Mucosa of descending colon (tissue), 3 donors: Measurements from ENCODE around the gene RHOC. TPM values are rescaled to one million over a fixed set of nuclear protein-coding genes. Genes with fewer than 3 reads are reported as not detected.

Experiments used
- ATAC-seq: fragments of 200-7000 bp; cut with Tn5 transposase; one replicate; pipeline ENCODE4 v1.9.1; 2020; ENCODE audit warnings: mild to moderate bottlenecking, moderate library complexity
- DNase-seq, 3 donors: peaks; one replicate each; pipeline ENCODE4 v3.0.0-alpha.2; 2020
- H3K36me3 ChIP-seq: fragments of 200-600 bp; one replicate; pipeline ENCODE4 v1.8.0; 2021; ENCODE audit warnings: low read depth, mild to moderate bottlenecking
- H3K4me1 ChIP-seq: fragments of 200-600 bp; one replicate; pipeline ENCODE4 v1.8.0; 2021; ENCODE audit warnings: low read depth, mild to moderate bottlenecking
- H3K4me3 ChIP-seq: fragments of 200-600 bp; one replicate; pipeline ENCODE4 v1.8.0; 2021; ENCODE audit warnings: mild to moderate bottlenecking
- H3K9me3 ChIP-seq: fragments of 200-600 bp; one replicate; pipeline ENCODE4 v1.8.0; 2021; ENCODE audit warnings: mild to moderate bottlenecking
- intact Hi-C, 2 donors: fragments of 100-400 bp; cut with DNase I in 1 of 2; cut with micrococcal nuclease in 1 of 2; formaldehyde crosslinking; loops; one replicate each; pipeline versions ENCODE4 v1.11.0 to v1.11.1; 2022; cut with DNase I, micrococcal nuclease
- total RNA-seq, 3 donors: library from RNA; stranded (reverse); fragmentation: NEBNext Ultra II Directional in 2 of 3; extraction: Animal tissue kit (Norgen Biotek cat#: 25700) in 2 of 3; gene quantifications; one replicate each; pipeline versions ENCODE4 v1.2.1 to v1.2.4, GENCODE V29; 2021 to 2023
- TF ChIP-seq, protein P1 (sequence below): fragments of 200-600 bp; IDR thresholded peaks from one replicate; pipeline ENCODE4 v1.8.0; 2022; ENCODE audit warnings: antibody characterized with exemption, mild to moderate bottlenecking
- donor health status: DM: no; HTN: no; CAD: no; lungs with moderate emphysema.
- donor health status: DM: no; HTN: no; CAD: no.
- donor health status: DM: no; HTN: yes; CAD: no.

Gene RHOC
- total RNA-seq, 3 donors from 2014 or later: 306 to 617 (median 485) TPM

DNA sequence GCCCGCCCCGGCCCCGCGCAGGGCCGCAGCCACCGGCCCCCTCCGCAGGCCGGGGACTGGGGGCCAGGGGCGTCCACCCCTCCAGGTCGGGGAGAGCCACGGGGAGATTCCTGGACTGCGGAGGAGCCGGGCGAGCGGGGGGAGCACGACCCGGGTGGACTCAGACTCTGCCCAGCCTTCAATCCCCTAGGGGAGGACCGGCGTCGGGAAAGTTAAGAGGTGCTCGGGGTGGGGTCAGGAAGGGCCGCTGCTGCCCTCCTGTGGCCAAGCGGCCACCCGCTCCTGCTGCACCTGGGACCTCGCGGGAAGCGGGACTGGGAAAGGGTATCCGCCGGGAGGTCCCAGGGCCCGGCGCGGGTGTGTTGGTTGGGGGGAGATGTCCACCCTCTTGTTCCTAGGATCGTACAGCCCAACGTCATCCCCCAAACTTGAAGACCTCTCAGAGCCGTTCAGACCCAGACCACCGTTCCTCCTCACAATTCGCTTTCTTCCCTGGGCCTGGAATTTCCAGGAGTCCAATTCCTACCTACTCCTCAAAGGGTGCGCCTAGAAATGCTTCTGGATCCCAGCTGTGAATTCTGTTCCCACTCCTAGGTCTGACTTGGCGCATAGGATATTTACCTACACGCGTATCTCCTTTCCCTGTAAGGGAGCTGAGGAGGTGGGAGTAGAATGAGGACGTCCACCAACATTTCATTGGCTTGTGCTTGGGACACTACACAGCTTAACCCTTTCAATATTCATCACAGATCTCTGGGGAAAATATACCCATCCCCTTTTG, 484 bp upstream of the RHOC start:
- ATAC-seq (peak; percentile 76), DNase-seq (peak; percentile 92)
- Histone ChIP-seq H3K4me3 (peak overlapping the region; percentile 94), H3K36me3 (no peaks in the 10 kb centered on the region), H3K4me1 (peaks cover 32% of the 10 kb centered on the region), H3K9me3 (no peaks in the 10 kb centered on the region)
- intact Hi-C loops: loop anchor here in 1 of 2 donors (5.0 kb wide), 1 partner anchor 315 kb away; no protein-coding TSS in a partner anchor
- TF ChIP-seq, protein P1, sequence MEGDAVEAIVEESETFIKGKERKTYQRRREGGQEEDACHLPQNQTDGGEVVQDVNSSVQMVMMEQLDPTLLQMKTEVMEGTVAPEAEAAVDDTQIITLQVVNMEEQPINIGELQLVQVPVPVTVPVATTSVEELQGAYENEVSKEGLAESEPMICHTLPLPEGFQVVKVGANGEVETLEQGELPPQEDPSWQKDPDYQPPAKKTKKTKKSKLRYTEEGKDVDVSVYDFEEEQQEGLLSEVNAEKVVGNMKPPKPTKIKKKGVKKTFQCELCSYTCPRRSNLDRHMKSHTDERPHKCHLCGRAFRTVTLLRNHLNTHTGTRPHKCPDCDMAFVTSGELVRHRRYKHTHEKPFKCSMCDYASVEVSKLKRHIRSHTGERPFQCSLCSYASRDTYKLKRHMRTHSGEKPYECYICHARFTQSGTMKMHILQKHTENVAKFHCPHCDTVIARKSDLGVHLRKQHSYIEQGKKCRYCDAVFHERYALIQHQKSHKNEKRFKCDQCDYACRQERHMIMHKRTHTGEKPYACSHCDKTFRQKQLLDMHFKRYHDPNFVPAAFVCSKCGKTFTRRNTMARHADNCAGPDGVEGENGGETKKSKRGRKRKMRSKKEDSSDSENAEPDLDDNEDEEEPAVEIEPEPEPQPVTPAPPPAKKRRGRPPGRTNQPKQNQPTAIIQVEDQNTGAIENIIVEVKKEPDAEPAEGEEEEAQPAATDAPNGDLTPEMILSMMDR: peak; percentile 88

DNA sequence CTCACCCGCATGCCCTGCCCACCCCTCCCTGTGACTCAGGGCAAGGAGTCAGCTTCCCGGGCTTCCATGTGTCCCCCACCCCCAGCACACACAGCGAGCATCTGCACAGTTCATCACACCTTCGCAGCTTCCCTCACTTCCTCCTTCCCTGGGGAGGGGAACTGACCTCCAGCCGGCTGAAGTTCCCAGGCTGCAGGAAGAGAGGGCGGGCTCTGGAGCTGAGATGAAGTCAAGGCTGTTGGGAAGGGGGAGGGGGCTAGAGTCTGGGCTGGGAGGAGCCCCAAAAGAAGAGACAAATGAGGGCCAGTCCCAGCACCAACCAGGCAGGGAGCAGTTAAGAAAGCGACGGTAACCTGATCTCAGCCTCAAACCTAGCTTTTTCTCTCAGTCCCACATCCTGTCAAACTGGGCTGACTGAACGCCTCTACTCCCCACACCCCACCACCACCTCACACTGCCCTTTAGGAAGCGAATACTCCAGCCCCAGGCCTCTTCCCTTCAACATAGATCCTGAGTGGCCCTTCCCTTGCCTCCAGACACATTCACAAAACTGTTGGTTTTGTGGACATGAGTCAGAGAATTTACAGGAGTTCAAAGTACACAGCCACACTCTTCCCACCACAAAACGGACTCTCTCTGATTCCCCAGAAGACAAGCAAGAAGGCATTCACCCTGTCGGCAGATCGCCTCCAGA, 1.8 kb downstream of the RHOC start:
- peak overlapping the region; percentile 5 for H3K4me3 ChIP-seq
- intact Hi-C loops: loop anchor here in 1 of 2 donors (5.0 kb wide), 1 partner anchor 313 kb away; no protein-coding TSS in a partner anchor

DNA sequence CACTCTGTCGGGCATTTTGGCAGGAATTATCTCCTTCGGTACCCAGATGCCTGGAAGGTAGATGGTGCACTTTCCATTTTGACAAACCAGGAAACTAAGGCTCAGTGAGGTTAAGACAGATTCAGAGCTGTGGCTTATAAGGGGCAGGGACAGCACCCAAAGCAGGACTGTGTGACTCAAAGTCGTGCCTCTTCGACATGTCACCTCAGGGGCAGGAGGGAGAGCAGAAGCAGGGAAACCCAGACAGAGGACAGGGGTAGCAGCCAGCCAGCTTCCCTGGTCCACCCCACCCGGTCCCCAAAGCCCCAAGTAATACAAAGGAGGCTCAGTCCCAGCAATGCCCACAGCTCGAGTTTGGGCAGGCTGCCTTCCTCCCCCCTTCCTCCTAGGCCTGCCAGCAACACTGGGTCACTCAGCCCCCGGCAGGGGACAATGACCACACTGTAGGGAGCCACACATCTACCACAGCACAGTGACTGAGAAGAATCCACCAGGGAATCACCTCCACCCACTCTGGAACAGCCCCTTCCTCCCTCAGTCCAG, 2.5 kb downstream of the RHOC start:
- no peak for DNase-seq
- Histone ChIP-seq H3K36me3 (no peaks in the 10 kb centered on the region), H3K4me3 (no peak overlapping the region), H3K4me1 (peaks cover 58% of the 10 kb centered on the region), H3K9me3 (no peaks in the 10 kb centered on the region)
- no peak for ATAC-seq
- TF ChIP-seq, protein P1: no peak
- intact Hi-C loops: no loop called here

More for the DNA sequence above, 1.8 kb downstream of the RHOC start:
- TF ChIP-seq, protein P1: no peak
- H3K4me1 ChIP-seq: peaks cover 51% of the 10 kb centered on the region
- H3K9me3 ChIP-seq: no peaks in the 10 kb centered on the region
- peak; percentile 71 for ATAC-seq
- DNase-seq: peak; percentile 84 to 90 (median 84)
- no peaks in the 10 kb centered on the region for H3K36me3 ChIP-seq

DNA sequence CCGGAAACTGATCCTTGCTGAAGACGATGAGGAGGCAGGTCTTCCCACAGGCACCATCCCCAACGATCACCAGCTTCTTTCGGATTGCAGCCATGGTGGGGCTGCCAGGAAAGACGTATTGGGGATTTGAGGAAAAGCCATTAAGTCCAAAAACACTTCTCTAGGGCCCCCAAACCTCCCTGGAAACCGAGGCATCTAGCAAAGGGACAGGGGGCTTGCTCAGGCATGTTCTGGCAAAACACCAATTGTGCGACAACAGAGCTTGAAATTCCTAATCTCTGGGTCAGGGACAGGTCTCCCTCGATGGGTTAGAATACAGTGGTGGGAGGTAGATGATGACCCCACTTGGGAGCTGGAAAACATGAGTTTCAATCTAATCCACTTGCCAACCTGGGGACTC, 3.2 kb downstream of the RHOC start:
- Histone ChIP-seq H3K9me3 (no peaks in the 10 kb centered on the region), H3K36me3 (no peaks in the 10 kb centered on the region), H3K4me3 (no peak overlapping the region), H3K4me1 (peaks cover 65% of the 10 kb centered on the region)
- intact Hi-C loops: no loop called here
- TF ChIP-seq, protein P1: no peak
- no peak for ATAC-seq
- DNase-seq: no peak

DNA sequence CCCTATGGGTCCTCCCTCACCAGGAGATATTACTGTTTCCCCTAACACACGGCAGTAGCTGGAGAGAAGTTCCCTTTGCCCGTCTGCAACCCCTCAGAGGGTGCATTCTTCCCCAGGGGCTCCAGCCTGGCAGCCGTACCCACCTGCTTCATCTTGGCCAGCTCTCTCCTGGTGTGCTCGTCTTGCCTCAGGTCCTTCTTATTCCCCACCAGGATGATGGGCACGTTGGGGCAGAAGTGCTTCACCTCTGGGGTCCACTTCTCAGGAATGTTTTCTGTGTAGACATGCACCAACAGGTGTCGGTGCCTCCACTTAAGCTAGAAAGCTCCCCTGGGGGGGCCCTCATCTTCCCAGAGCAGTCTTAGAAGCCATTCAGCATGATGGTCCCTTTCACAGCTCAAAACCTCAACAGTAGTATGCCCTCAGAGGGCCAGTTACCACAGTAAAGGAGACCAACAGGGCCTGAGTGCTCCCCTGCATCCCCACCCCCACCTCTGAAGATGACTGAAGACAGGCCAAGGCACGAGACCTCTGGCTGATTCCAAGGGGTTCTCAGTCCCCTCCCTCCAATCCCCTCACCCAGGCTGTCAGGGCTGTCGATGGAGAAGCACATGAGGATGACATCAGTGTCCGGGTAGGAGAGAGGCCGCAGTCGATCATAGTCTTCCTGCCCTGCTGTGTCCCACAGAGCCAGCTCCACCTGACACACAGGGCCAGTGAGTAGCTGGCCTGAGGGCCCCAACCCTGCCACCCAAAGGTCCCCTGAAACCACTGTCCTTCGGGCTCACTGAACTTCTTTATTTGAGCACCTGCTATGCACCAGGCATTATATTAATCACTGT, 4.3 kb downstream of the RHOC start:
- Histone ChIP-seq H3K4me3 (no peak overlapping the region), H3K4me1 (peaks cover 66% of the 10 kb centered on the region), H3K9me3 (no peaks in the 10 kb centered on the region), H3K36me3 (no peaks in the 10 kb centered on the region)
- no peak for DNase-seq
- no peak for ATAC-seq
- intact Hi-C loops: no loop called here
- TF ChIP-seq, protein P1: no peak
